Non-pigmented ciliary epithelial cell (primary cell): ENCODE results near the gene DDX27.

ENCODE experiments used
- DNase-seq: peaks from one replicate; pipeline ENCODE4 v3.0.0-alpha.2; 2010; ENCODE audit warnings: low read depth

The DDX27 gene

DNA sequence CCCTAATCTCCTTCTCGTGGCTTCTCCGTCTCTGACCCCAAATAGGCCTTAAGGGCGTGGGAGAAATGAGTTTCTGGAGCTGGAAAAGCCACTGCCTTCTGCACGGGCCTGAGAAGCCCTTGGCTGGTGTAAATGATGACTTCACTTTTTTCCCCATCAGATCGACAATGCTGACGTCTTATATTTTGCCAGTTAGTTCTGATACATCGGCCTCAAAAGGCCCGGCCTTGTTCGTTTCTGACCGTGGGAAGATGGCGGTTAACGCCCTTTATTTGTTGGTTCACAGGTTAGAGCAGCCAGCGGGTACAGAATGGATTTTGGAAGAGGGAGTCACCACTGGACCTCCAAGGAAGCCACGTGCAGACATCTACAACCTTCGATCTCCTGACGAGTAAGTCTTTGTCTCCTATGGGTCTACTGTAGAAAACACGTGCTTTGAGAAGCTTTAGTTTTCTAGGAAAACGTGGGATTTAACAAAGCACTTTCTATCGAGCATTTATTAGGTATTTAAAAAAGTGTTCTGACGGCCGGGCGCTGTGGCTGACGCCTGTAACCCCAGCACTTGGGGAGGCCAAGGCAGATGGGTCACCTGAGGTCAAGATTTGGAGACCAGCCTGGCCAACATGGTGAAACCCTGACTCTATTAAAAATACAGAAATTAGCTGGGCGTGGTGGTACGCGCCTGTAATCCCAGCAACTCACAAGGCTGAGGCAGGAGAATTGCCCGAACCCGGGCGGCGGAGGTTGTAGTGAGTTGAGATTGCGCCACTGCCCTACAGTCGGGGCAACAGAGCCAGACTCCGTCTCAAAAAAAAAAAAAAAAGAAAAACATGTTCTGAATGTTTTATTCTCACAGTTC is 59.8 kb downstream of the DDX27 start:
- no peak for DNase-seq

DNA sequence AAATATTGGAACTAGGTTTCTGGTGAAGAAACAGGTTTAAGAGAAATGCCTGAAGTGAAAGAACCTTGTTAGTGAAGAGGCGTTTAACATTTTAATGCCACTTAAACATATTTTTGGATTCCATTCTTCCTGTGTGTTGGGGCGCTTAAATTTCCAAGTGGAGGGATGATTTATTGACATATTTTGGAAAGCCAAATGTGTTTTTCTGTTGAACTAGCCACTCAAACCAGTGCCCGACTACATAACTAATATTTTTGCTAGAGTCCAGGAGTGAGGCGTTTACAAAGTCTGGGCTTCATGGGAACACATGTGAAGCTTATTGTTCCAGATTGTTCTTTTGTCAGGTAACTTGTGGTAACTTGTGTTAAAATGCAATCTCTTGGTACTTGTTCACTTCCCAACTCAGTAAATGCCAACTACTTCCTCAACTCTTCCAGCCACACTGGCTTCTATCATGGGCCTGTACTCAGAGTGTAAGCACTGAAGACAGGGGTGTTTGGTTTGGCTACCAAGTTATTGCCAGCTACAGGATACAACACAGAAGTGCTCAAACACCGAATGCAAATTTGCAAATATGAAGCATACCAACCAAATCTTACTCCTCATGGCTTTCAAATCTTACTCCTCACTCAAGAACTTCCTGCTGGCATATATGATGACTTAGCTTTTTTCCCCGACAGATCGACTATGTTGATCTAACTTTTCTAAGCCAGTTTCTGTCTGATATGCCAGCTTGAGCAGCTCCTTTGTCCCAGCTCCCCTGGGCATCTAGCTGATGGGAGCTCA is 60.7 kb downstream of the DDX27 start:
- DNase-seq: no peak

DNA sequence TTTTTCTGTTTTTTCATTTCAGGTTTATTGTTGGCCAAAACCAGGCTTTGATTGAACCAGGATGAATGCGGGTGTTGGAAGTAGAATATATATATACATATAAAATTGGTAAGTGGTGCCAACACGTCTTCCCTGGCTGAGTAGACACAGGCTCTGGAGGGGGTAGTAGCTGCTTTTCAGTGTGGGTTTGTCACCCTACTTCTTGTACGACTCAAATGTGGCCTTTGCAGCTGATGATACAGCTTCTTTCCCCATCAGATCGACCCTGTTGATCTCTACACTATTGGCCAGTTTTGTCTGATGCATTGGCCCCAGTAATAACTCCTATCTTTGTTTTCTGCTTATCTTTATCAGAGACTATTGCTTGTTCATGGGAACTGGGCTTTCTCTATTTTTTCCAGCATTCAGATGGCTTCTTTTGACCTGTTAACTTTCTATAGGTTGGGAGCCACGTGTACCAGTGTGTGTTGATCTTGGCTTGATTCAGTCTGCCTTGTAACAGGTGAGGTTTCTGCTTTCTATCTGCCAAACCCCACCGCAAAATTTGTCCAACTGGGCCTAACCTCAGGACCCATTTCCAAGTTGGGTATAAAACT is 61.3 kb downstream of the DDX27 start:
- DNase-seq: no peak

DNA sequence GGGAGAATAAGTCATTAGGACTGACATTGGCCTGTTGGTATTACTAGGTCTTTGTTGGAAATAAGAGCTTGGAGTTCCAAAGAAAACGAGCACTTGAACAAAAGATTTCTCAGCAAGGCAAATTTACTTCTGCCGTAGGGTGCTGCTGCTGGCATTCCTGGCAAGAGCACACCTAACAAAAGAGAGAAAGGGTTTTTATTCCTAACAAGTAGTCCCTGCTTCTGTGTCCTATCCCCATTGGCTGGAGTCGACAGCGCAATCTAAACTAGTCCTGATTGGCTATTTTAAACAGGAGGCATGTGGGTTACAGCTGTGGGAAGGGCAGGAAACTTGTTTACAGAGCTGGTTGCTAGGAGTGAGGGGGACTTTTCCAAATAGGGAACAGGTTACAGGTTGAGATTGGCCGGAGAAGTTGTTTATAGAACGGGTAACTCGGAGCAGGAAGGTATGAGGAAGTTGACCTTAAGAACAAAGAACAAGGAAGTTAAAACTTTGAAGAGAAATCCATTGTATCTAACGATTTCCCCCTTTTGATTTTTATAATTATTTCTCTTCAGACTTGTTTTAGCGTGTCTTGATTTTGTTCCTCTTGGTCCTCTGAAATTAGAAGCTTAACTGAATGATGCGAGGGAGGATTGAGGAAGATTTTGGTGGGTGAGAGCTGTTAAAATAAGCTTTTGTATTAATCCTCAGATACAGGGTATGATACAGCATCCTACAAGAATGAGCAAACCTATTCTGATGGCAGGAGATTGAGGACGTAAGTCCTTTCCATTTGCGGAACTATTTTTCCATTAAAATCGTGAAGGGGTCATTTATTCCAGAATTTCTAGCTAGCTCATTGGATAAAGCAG is 62.1 kb downstream of the DDX27 start:
- DNase-seq: no peak

DNA sequence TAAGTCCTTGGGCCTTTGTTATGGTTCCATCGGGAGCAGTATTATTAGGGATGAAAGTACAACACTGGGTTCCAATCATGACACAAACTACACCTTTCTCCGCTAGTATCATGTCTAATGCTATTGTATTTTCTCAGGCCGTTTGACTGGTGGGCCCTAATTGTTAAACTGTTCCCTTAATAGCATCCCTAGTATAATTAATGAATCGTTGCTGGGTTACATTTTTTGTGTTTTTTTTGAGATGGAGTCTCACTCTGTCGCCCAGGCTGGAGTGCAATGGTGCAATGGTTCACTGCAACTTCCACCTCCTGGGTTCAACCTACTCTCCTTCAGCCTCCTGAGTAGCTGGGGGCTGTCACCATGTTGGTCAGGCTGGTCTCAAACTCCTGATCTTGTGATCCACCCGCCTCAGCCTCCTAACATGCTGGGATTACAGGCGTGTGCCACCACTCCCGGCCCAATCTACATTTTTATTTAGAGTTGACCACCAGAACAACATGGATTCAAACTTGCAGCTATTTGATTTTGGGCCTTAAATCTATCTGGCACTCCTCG is 62.8 kb downstream of the DDX27 start:
- no peak for DNase-seq

DNA sequence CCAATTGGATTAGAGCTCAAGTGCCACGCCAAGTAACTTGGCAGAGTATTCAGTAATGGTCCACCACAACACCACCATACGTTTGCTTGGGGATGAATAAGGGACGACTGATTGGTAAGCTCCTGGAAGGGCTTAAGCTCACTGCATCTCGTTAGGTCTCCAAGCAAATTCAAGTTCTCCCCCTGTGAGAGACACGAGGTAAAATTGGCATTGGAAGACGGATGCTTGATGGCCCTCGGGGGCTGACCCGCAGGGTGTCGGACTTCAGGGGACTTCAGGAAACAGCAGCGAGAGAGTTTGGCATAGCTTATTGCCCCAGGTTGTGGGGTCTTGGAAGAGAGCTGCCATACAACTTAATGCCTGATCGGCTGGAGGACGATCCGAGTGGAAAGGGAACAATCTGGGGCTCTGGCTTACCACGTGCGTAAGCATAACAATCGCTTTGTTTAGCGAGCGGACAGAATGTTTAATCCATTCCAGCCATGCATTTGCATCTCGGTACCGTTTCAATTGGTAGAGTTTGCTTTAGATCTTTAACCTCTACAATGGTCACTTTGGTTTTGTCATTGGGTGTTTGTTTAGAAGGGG is 63.5 kb downstream of the DDX27 start:
- no peak for DNase-seq

DNA sequence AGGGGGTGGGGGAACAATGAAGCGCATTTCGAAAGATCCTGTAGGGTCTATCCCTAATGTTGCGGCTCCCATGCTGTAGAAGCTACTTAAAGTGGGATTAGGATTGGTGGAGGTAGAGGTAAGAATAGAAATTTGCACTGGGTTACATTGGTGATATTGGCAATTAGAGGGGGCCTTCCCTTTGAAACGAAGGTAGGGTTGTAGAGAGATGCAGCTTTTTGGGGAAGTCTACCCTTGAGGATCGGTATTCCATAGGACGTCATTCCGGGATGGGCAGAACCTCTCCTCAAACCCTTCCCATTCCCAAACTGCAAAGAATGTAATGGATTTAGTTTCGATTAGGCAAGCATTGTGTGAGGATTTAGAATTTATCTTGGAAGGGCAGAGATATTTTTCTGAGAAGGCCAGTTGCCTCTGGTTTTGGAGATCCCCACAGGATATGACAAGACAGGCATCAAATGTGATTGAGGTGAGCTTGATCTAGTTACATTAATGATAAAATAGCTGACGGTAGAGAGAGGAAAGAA is 64.0 kb downstream of the DDX27 start:
- DNase-seq: no peak

DNA sequence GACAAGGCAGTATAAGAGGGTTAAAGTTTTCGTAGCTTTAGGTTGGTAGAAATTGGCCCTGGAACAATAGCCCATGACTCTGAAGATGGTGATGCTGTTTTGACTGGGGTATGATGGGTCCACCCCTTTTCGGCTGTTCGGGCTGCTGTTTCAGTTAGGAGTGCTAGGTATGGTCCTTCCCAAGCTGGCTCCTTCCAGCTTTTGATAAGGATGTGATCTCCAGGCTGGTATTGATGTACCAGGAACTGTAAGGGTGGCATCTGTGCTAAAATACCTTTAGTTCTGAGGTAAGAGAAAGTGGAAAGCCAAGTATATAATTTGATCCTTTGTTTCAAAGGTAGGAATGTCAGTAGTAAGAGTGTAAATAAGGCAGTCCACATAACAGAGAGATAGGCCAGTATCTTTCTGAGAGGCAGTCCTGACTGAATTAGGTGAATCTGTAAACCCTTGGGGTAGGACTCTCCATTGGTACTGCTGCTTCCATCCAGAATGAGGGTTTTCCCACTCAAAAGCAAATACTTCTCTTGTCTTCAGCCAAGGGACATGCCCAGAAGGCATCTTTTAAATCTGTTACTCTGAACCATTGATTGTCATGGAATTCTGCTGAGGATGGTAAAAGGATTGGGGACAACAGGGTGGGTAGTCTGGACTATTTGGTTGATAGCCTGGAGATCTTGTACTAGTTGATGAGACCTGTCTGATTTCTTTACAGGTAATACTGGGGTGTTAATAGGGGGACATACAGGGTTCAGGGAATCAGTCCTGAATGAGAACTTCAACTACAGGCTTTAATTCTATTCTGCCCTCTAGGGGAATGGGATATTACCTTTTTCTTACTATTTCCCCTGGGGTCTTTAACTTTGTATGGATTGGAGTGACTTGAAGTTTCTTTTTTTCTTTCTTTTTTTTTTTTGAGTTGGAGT is 64.7 kb downstream of the DDX27 start:
- DNase-seq: no peak

DNA sequence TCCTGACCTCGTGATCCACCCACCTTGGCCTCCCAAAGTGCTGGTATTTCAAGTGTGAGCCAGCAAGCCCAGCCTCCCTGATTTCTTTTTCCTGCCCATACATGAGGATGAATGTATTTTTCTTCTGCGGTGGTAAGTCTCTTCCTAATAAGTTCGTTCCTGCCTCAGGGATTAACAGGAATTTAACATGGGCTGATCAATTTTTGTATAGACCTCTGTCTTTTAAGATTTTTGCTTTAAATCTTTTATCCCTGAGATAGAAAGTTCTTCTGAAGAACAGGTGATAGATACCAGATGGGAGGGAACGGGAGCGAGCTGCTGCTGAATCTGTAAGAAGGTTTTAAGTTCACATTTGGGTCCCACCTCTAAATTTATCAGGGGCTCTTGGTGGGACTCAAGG is 65.6 kb downstream of the DDX27 start:
- no peak for DNase-seq

DNA sequence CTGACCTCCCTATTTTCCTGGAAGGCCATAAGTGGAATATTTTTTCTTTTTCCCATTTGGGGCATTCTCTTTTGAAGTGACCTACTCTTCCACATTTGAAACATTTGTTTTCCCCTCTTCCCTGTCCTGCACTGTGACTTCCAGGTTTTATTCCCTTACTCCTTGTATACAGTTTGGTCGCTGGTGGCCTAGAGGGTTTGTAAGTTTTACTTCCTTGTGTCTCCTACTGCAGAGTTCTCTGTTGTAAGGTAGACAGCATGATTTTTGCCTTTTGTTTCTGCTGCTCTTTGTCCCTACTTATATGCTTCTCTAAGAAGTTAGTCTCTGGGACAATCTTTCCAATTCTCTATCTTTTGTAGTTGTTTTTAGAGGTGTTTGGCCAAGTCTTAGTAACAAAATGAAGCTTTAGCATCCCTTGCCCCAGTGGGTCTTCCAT is 66.0 kb downstream of the DDX27 start:
- DNase-seq: no peak

DNA sequence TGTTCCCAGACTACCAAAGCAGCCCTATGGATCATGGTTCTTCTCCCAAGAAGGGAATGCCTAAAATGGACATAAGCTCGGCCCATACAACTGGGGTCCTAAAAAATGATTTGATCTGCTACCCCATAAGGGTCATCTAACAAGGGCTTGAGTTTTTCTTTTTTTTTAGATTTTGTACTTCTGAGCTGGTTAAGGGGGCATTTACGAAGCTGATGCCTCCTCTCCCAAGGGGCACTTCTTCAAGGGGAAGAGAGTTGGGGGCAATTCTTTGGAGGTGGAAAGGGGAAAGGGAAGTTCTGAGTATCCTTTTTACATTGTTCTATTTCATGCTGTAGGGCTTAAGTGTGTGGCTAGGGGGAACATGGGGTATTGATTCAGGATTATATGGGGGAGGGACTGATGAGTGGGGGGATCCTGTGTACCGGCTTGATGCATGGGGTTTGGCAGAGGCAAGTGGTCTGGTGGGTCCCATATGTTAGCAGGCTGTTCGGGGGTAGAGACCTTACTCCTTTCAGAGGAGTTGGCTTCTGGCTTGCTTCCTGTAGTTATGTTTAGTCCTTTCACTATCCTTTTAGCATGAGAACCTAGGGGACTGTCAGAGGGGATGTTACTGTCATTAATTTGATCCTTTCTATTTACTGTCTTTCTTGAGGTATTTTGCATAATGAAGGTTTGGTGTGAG is 66.7 kb downstream of the DDX27 start:
- DNase-seq: no peak

DNA sequence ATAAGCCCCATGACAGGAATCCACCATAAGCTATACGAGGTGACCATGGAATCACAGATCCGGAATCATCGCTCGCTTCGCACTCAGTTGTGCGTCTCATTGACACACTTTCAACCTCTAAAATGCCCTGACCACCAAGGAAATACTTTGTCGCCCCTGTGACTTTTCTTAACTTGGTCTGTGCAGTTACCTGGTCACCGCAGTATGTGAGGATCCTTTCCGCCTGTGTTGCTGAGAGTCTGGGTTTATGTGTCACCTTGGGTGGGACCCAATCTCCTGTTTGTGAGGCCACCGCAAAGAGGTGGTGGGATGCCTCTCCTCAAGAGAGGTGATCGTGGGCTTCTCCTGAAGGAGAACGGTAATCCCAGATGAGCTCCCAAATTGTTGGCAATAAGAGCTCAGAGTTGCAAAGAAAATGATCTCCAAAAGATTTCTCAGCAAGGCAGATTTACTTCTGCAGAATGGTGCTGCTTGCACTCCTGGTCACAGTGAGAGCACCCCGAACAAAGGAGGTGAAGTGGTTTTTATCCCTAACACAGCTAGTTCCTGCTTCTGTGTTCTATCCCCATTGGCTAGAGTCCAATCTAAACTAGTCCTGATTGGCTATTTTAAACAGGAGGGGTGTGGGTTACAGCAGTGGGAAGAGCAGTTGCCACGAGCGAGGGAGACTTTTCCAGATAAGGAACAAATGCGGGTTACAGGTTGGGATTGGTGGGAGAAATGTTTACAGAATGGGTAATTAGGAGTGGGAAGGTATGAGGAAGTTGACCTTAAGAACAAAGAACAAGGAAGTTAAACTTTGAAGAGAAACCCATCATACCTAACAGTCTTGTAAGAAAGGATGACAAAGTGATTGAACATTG is 67.7 kb downstream of the DDX27 start:
- no peak for DNase-seq

DNA sequence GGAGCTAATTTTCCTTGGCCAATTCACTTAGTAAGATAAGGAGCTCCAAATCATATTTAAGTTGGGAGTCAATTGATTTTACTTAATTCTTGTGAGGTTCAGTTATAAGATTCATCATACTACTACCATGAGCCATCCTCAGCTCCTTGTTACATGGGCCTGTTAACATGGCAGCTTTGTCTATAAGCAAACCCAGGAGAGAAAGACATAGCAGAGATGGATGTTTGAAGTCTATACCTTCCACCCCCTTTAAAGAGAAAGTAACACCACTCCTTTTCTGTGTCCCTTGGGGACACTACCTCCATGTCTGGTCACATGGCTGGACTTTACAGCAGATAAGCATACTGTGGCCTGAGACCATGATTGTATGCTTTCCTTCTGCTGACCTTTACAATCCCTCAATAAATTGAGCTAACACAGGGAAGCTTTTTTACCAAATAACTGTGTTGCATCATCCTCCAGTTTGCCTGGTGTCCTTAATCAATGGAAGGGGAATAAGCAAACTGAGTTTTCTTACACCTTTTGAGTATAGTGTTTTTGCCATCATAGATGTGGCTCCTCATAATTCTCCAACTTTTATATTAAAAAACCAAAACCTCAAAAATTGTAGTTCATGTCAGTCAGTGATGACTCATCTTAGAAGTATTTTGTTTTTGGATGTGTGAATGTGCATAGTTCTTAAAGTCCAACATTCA is 68.5 kb downstream of the DDX27 start:
- DNase-seq: no peak

DNA sequence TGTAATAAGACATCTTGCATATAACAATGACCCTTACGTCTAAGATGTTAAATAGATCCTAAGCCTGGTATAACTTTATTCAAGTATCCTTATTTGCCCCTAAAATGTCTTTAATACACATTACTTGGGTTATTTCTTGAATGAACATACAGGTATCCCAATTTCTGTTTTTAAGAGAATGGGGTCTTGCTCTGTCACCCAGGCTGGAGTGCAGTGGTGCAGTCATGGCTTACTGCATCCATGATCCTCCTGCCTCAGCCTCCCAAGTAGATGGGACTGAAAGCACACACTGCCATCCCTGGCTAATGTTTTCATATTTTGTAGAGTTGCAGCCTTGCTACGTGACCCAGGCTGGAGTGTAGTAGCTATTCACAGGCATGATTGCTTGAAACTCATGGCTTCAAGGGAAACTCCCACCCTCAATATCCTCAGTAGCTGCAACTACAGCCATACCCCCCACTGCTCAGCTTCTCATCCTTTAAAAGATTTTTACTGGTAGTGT is 69.1 kb downstream of the DDX27 start:
- no peak for DNase-seq

DNA sequence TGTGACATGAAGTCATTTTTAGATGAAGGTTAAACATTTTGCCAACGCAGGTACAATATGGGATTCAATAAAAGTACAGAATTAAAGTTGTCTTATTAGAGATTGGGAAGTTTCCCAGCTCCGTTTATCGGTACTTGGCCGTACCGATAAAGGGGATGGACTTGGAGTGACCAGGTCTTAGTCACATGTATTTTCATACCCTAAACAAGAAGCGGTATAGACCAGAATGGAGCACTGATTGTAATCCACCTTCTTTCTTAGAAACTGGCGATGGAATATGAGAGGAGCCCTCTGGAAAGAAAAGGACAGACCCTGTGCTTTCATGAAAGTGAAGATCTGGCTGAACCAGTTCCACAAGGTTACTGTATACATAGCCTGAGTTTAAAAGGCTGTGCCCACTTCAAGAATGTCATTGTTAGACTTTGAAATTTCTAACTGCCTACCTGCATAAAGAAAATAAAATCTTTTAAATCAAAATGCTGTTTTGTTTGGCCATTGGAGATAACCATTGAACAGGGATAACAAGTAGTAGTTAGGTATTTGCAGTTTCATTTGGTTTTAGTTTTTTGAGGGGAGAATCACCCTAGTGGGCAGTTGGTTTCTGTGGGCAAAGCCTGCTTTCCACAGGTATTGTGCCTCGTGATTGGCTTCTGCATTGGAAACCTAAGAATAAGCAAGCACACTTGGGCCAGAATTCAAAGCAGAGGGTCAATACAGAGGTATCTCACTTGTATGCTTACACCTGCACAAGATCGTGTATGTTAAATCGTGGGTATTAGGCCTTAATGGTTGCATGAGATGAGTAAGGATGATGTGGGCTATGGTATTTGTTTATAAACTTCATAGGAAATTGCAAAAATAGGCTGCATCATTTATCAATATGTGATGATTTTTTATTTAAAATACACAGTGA is 69.8 kb downstream of the DDX27 start:
- DNase-seq: no peak

DNA sequence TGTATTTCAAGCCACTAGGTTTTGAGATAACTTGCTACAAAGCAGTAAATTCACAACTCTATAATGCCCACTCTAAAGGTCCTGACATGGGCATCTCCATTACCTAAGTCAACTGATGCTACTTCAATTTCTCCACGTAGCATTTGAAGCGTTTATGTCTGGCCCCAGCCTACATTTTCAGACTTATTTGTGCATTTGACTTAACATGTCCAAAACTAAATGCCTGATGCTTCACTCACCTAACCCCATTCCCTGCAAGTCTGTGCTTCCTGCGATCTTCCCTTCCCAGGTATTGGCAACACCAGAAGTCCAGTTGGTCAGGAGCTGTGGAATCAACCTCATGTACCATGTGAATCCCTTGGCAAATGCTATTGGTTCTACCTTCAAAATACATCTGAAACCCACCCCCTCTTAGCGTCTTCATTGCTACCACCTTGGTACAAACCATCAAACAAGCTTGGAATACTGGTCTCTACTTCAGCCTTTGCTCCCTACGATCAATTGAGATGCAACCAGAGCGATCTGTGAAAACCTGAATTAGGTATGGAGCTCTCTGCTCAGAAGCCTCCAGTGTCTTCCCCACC is 71.5 kb downstream of the DDX27 start:
- no peak for DNase-seq
